Lung (tissue), 12 donors: ENCODE data around the gene PYROXD2. TPM values are rescaled to one million over a fixed set of nuclear protein-coding genes. Genes with fewer than 3 reads are reported as not detected.

Source experiments
- ATAC-seq: fragments of 200-7000 bp; cut with Tn5 transposase; one replicate; pipeline ENCODE4 v1.9.1; 2020; ENCODE audit warnings: moderate number of reproducible peaks; ENCODE audit not compliant: insufficient read depth, low FRiP score
- DNase-seq, 3 donors: peaks; one replicate each; pipeline ENCODE4 v3.0.0-alpha.2; 2013 to 2017
- H3K27ac ChIP-seq, 2 donors: one replicate each; pipeline ENCODE4 v1.5.1; 2013; ENCODE audit warnings: mild to moderate bottlenecking in 2 of 2, moderate library complexity in 2 of 2, control low read depth in 1 of 2, inconsistent platforms in 1 of 2, low read depth in 1 of 2, low read length in 1 of 2
- H3K27me3 ChIP-seq, 3 donors: one replicate each; pipeline ENCODE4 v1.5.1; 2013; ENCODE audit warnings: low read length in 2 of 3; ENCODE audit not compliant: control insufficient read depth in 3 of 3, insufficient read depth in 3 of 3
- H3K36me3 ChIP-seq, 4 donors: one replicate each; pipeline ENCODE4 v1.5.1; 2013; ENCODE audit warnings: low read length in 4 of 4, mild to moderate bottlenecking in 1 of 4, moderate library complexity in 1 of 4; ENCODE audit not compliant: control insufficient read depth in 4 of 4, insufficient read depth in 4 of 4
- H3K4me1 ChIP-seq, 5 donors: one replicate each; pipeline ENCODE4 v1.5.1; 2013; ENCODE audit warnings: low read length in 5 of 5, mild to moderate bottlenecking in 2 of 5, moderate library complexity in 1 of 5; ENCODE audit not compliant: control insufficient read depth in 5 of 5, insufficient read depth in 5 of 5
- H3K4me3 ChIP-seq: one replicate; pipeline ENCODE4 v1.5.1; 2013; ENCODE audit warnings: mild to moderate bottlenecking, control low read depth, moderate library complexity
- H3K9ac ChIP-seq, 2 donors: one replicate each; pipeline ENCODE4 v1.5.1; 2013; ENCODE audit warnings: low read length in 2 of 2, control low read depth in 1 of 2; ENCODE audit not compliant: insufficient read depth in 1 of 2
- H3K9me3 ChIP-seq, 4 donors: one replicate each; pipeline ENCODE4 v1.5.1; 2013; ENCODE audit warnings: low read length in 3 of 4, mild to moderate bottlenecking in 1 of 4, moderate library complexity in 1 of 4; ENCODE audit not compliant: control insufficient read depth in 4 of 4, insufficient read depth in 3 of 4
- WGBS, 2 donors: extraction: QIAGEN DNeasy Blood & Tissue Kit; methylation state at CpG; one replicate each; pipeline ENCODE4 v1.1.7; 2013; 5-methylcytosine and 5-hydroxymethylcytosine counted together
- polyA plus RNA-seq, 2 donors: library from polyadenylated mRNA; stranded (reverse); fragments of 200-250 nt; gene quantifications; one replicate each; pipeline ENCODE4 v1.2.1, GENCODE V29; 2013
- total RNA-seq, 2 donors: library from RNA; depleted of rRNA in 1 of 2; stranded (reverse); fragments of >200 nt in 1 of 2; gene quantifications; one replicate each; pipeline ENCODE4 v1.2.1, GENCODE V29; 2014 to 2021
- TF ChIP-seq, protein P1 (sequence below): IDR thresholded peaks from 2 replicates; pipeline ENCODE4 v1.5.1; 2012; ENCODE audit warnings: mild to moderate bottlenecking; ENCODE audit errors: control extremely low read depth, extremely low read depth
- donor health status: control.
- donor health status: control.
- donor health status: Bipolar disorder and iron deficiency.
- donor health status: healthy.
- donor health status: DM: yes; HTN: yes; CAD: no.

Gene PYROXD2
- total and polyA plus RNA-seq, 4 donors, result 2.3 to 16.8 (median 7.5) TPM

DNA sequence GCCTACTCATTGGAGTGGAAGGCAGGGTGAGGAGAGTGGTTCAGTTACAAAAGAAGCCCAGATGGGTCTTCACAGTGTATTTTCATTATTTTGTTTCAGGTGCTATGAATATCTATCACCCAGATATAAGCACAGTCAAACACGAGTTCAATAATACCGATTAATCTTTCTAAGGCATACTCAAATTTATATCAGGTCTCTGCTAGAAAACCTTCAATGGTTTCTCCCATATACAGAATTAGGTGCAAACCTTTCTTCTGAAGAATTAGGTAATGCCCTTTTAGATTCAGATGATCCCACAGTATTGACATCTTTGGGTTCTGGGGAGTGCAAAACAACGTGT, 46.5 kb upstream of the PYROXD2 start:
- no peaks in the 10 kb centered on the region for H3K36me3 ChIP-seq
- H3K9ac ChIP-seq, result no peak overlapping the region
- no peaks in the 10 kb centered on the region for H3K9me3 ChIP-seq
- H3K27me3 ChIP-seq, result no peaks in the 10 kb centered on the region
- 95 to 97% methylated on average over 3 of the region's 3 CpGs for WGBS, 2 donors
- peak overlapping the region in 1 of 2 donors; percentile 76 for H3K27ac ChIP-seq
- H3K4me1 ChIP-seq, result peaks cover 0 to 9% (median 3%) of the 10 kb centered on the region in 5 donors
- DNase-seq, result no peak
- TF ChIP-seq, protein P1, sequence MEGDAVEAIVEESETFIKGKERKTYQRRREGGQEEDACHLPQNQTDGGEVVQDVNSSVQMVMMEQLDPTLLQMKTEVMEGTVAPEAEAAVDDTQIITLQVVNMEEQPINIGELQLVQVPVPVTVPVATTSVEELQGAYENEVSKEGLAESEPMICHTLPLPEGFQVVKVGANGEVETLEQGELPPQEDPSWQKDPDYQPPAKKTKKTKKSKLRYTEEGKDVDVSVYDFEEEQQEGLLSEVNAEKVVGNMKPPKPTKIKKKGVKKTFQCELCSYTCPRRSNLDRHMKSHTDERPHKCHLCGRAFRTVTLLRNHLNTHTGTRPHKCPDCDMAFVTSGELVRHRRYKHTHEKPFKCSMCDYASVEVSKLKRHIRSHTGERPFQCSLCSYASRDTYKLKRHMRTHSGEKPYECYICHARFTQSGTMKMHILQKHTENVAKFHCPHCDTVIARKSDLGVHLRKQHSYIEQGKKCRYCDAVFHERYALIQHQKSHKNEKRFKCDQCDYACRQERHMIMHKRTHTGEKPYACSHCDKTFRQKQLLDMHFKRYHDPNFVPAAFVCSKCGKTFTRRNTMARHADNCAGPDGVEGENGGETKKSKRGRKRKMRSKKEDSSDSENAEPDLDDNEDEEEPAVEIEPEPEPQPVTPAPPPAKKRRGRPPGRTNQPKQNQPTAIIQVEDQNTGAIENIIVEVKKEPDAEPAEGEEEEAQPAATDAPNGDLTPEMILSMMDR, result no peak
- H3K4me3 ChIP-seq, result no peak overlapping the region
- no peak for ATAC-seq

DNA sequence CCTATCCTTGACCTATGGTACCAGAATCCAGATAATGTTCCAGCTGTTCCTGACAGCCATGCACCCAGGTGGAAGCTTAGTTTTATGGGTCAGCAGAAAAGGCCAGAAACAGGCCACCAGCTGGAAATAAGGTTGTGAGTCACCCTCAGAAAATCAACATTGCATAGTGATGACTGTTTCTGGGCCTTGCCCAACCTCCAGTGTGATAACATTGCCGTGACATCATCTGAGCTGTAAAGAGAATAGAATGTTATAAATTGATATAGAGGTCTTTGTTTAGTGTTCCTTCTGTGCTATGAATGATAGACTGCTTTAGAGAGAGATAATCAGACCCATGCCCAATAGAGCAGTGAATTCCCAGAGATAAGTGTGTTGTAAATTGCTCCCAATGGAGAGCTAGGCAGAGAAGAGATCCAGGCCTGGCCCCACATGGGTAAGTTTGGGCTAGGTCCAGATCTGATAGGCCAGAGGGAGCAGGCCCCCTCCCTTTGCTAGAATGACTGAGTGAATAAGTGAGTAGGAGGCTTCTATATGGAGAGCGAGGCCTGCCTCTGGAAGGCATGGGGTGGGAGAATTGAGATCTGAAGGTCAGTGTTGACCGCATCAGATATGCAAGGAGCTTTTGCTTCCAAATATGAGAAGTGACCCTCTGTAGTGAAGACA, 46.0 kb upstream of the PYROXD2 start:
- Histone ChIP-seq H3K36me3 (no peaks in the 10 kb centered on the region), H3K27me3 (no peaks in the 10 kb centered on the region), H3K4me1 (peaks cover 0 to 9% (median 3%) of the 10 kb centered on the region in 5 donors), H3K9me3 (no peaks in the 10 kb centered on the region), H3K27ac (peak overlapping the region; percentile 51 to 77), H3K4me3 (no peak overlapping the region), H3K9ac (peak overlapping the region in 1 of 2 donors; percentile 26)
- WGBS, 2 donors, result 75 to 92% methylated on average over 3 of the region's 3 CpGs
- ATAC-seq (peak; percentile 80), DNase-seq (peak; percentile 49 to 68 (median 51))
- TF ChIP-seq, protein P1, result no peak

DNA sequence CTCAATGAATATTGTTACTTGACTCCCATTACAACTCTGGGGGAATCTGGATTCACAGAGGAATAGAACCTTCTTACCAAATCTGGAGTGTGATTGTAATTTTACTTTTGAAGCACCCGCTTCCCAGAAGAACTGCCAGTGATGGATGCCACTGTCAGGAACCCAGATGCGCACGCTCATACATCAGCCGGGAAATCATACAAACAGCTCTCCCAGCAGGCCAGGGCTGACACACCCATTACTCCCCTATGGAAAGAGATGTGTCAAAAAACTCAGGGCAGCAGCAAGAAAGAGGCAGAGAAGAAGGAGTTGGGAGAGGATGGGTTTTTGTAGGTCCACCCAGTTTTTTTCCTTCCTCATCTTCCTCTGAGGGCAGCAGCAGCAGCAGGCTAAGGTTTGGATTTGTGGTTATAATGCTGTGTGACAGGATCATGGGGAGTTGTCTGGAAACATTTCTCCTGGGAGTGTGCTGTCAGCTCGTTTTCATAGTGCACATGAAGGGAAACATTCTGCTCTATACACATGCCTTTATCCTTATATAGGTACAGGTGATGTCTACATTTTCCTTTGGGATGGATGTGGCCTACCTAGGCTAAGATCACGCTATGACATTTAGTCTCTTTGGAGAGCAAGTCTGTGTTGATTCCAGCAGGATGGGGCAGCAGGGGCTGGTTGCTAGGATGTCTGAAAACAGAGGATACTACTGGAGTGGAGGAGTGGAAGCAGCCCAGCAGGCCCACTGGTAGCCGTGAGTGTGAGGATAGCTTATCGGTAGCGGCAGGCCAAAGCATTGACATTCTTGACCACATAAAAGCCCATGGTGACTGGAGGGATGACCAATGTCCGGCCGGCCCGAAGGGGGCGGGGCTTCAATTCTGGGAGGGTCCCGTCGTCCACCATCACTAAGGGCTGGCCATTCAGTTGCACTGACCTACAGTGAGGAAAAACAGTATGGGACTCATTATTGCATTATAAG, 44.1 kb upstream of the PYROXD2 start:
- DNase-seq (no peak), ATAC-seq (no peak)
- Histone ChIP-seq H3K4me3 (no peak overlapping the region), H3K36me3 (no peaks in the 10 kb centered on the region), H3K9me3 (no peaks in the 10 kb centered on the region), H3K9ac (no peak overlapping the region), H3K27ac (no peak overlapping the region), H3K27me3 (no peaks in the 10 kb centered on the region), H3K4me1 (peaks cover 0 to 9% (median 3%) of the 10 kb centered on the region in 5 donors)
- 88% methylated on average over 15 of the region's 15 CpGs for WGBS, 2 donors
- TF ChIP-seq, protein P1, result no peak
